Stimulated activated CD8-positive, alpha-beta memory T cell treated with anti-CD3 and anti-CD28 coated beads, Interleukin-4, amount 100 ng/mL, for 1 hour (primary cell): ENCODE measurements around the gene WDR75.

Experiments
- DNase-seq, 2 donors: peaks; one replicate each; pipeline ENCODE4 v3.0.0-alpha.2; 2020; ENCODE audit warnings: low read depth in 2 of 2, low spot score in 1 of 2

Gene WDR75

GRCh38 chr2:189498205-189498604, 56.9 kb downstream of the WDR75 start:
- DNase-seq = no peak

GRCh38 chr2:189499137-189499536, 57.9 kb downstream of the WDR75 start:
- DNase-seq = no peak

GRCh38 chr2:189500456-189501160, 59.3 kb downstream of the WDR75 start:
- no peak for DNase-seq

GRCh38 chr2:189501487-189501886, 60.2 kb downstream of the WDR75 start:
- no peak for DNase-seq

- DNase-seq = no peak
Measured at GRCh38 chr2:189502714-189503113, 61.4 kb downstream of the WDR75 start.

GRCh38 chr2:189504238-189504637, 63.0 kb downstream of the WDR75 start:
- no peak for DNase-seq

GRCh38 chr2:189505492-189505891, 64.2 kb downstream of the WDR75 start:
- no peak for DNase-seq

- DNase-seq = no peak
Measured at GRCh38 chr2:189506514-189506976, 65.3 kb downstream of the WDR75 start.

- DNase-seq = no peak
Measured at GRCh38 chr2:189511210-189511959, 70.1 kb downstream of the WDR75 start.

GRCh38 chr2:189511960-189512319, 70.7 kb downstream of the WDR75 start:
- DNase-seq = no peak

GRCh38 chr2:189512879-189513278, 71.6 kb downstream of the WDR75 start:
- no peak for DNase-seq

GRCh38 chr2:189514104-189514503, 72.8 kb downstream of the WDR75 start:
- DNase-seq = no peak

GRCh38 chr2:189515264-189515663, 74.0 kb downstream of the WDR75 start:
- DNase-seq = no peak

GRCh38 chr2:189516546-189516945, 75.3 kb downstream of the WDR75 start:
- no peak for DNase-seq

GRCh38 chr2:189517847-189518535, 76.7 kb downstream of the WDR75 start:
- DNase-seq = no peak

GRCh38 chr2:189519631-189520387, 78.5 kb downstream of the WDR75 start:
- no peak for DNase-seq

GRCh38 chr2:189521699-189522434, 80.6 kb downstream of the WDR75 start:
- no peak for DNase-seq

GRCh38 chr2:189522435-189523151, 81.3 kb downstream of the WDR75 start:
- DNase-seq = no peak

- no peak for DNase-seq
Measured at GRCh38 chr2:189524746-189525145, 83.5 kb downstream of the WDR75 start.
